WTC11 (cell line): ENCODE data around the gene C1QTNF6. TPM values are rescaled to one million over a fixed set of nuclear protein-coding genes. Genes with fewer than 3 reads are reported as not detected.

Experiments used
- ATAC-seq: fragments of 200-7000 bp; cut with Tn5 transposase; 2 replicates; pipeline ENCODE4 v1.10.0; 2021; ENCODE audit warnings: mild to moderate bottlenecking, moderate library complexity
- CTCF ChIA-PET: fragments of 300-600 bp; sonication (Branson Sonifier 250); formaldehyde crosslinking; loops from one replicate; lab custom pipeline; 2021; ENCODE audit warnings: antibody characterized with exemption; lab: Charles Lee
- POLR2A ChIA-PET: fragments of 350-600 bp; sonication (Branson Sonifier 250); formaldehyde crosslinking; loops from one replicate; lab custom pipeline; 2021; ENCODE audit warnings: antibody characterized with exemption; lab: Charles Lee
- DNase-seq: peaks from one replicate; pipeline ENCODE4 v3.0.0; 2021; ENCODE audit warnings: low spot score
- H3K27ac Mint-ChIP-seq: 2 replicates; pipeline ENCODE4 v1.8.0; 2021; ENCODE audit warnings: mixed read lengths
- H3K27me3 Mint-ChIP-seq: 2 replicates; pipeline ENCODE4 v1.8.0; 2021; ENCODE audit warnings: low read depth, mild to moderate bottlenecking, moderate library complexity, mixed read lengths
- H3K36me3 Mint-ChIP-seq: 2 replicates; pipeline ENCODE4 v1.8.0; 2021; ENCODE audit warnings: mixed read lengths
- H3K4me1 Mint-ChIP-seq: 2 replicates; pipeline ENCODE4 v1.8.0; 2022; ENCODE audit warnings: mixed read lengths
- H3K4me3 Mint-ChIP-seq: 2 replicates; pipeline ENCODE4 v1.8.0; 2021; ENCODE audit warnings: mild to moderate bottlenecking, moderate library complexity, mixed read lengths
- H3K9me3 Mint-ChIP-seq: 2 replicates; pipeline ENCODE4 v1.8.0; 2021; ENCODE audit warnings: mixed read lengths
- CBFB ChIP-seq: sonication (generic); formaldehyde crosslinking; IDR thresholded peaks from 2 replicates; pipeline ENCODE4 v1.8.1; 2022; ENCODE audit warnings: mild to moderate bottlenecking, low read depth, missing genetic modification reagents
- EMX1 ChIP-seq: fragments of 250-450 bp; sonication (Bioruptor Pico); IDR thresholded peaks from 2 replicates; pipeline ENCODE4 v1.8.0; 2021; ENCODE audit warnings: mild to moderate bottlenecking
- ETV6 ChIP-seq: sonication (generic); formaldehyde crosslinking; IDR thresholded peaks from 2 replicates; pipeline ENCODE4 v1.8.1; 2022; ENCODE audit warnings: mild to moderate bottlenecking, missing genetic modification reagents
- FOXJ3 ChIP-seq: sonication (generic); formaldehyde crosslinking; IDR thresholded peaks from 2 replicates; pipeline ENCODE4 v1.9.0; 2021; ENCODE audit warnings: missing genetic modification reagents, mild to moderate bottlenecking, borderline replicate concordance
- IRF2 ChIP-seq: sonication (generic); formaldehyde crosslinking; IDR thresholded peaks from 2 replicates; pipeline ENCODE4 v1.8.0; 2022; ENCODE audit warnings: low read depth, missing genetic modification reagents, borderline replicate concordance
- KAT7 ChIP-seq: sonication (generic); formaldehyde crosslinking; IDR thresholded peaks from 2 replicates; pipeline ENCODE4 v1.8.1; 2023; ENCODE audit warnings: missing genetic modification reagents, mild to moderate bottlenecking, borderline replicate concordance
- NFE2L1 ChIP-seq: sonication (generic); formaldehyde crosslinking; IDR thresholded peaks from 2 replicates; pipeline ENCODE4 v1.8.1; 2023; ENCODE audit warnings: missing genetic modification reagents
- NFYB ChIP-seq: sonication (generic); formaldehyde crosslinking; conservative IDR thresholded peaks from 2 replicates; pipeline ENCODE4 v1.8.0; 2022; ENCODE audit warnings: low read depth, missing genetic modification reagents
- NR2C2 ChIP-seq: sonication (generic); formaldehyde crosslinking; IDR thresholded peaks from 2 replicates; pipeline ENCODE4 v1.8.0; 2022; ENCODE audit warnings: mild to moderate bottlenecking, missing genetic modification reagents
- NR3C1 ChIP-seq: sonication (generic); formaldehyde crosslinking; conservative IDR thresholded peaks from 2 replicates; pipeline ENCODE4 v1.8.1; 2023; ENCODE audit warnings: low read depth, mild to moderate bottlenecking, missing genetic modification reagents
- PRRX2 ChIP-seq: fragments of 250-450 bp; sonication (Bioruptor Pico); IDR thresholded peaks from 2 replicates; pipeline ENCODE4 v1.8.0; 2021; ENCODE audit warnings: mild to moderate bottlenecking
- SP1 ChIP-seq: sonication (generic); formaldehyde crosslinking; conservative IDR thresholded peaks from 2 replicates; pipeline ENCODE4 v1.8.1; 2022; ENCODE audit warnings: missing genetic modification reagents
- TEAD1 ChIP-seq: sonication (generic); formaldehyde crosslinking; IDR thresholded peaks from 2 replicates; pipeline ENCODE4 v1.8.0; 2022; ENCODE audit warnings: mild to moderate bottlenecking, missing genetic modification reagents
- ZBTB21 ChIP-seq: sonication (generic); formaldehyde crosslinking; IDR thresholded peaks from 2 replicates; pipeline ENCODE4 v1.8.1; 2023; ENCODE audit warnings: mild to moderate bottlenecking, missing genetic modification reagents, borderline replicate concordance
- ZNF232 ChIP-seq: sonication (generic); formaldehyde crosslinking; IDR thresholded peaks from 2 replicates; pipeline ENCODE4 v1.8.0; 2022; ENCODE audit warnings: mild to moderate bottlenecking, missing genetic modification reagents
- ZNF317 ChIP-seq: sonication (generic); formaldehyde crosslinking; IDR thresholded peaks from 2 replicates; pipeline ENCODE4 v1.8.1; 2023; ENCODE audit warnings: low read depth, mild to moderate bottlenecking, moderate library complexity, missing genetic modification reagents, borderline replicate concordance
- ZNF671 ChIP-seq: fragments of 250-450 bp; sonication (Bioruptor Pico); IDR thresholded peaks from 2 replicates; pipeline ENCODE4 v1.8.0; 2021; ENCODE audit warnings: mild to moderate bottlenecking
- total RNA-seq: library from RNA; stranded (reverse); gene quantifications from 3 replicates; pipeline ENCODE4 v1.2.3, GENCODE V29; 2021
- TF ChIP-seq, protein P1 (sequence below): sonication (generic); formaldehyde crosslinking; IDR thresholded peaks from 2 replicates; pipeline ENCODE4 v1.8.0; 2022; ENCODE audit warnings: mild to moderate bottlenecking, missing genetic modification reagents
- TF ChIP-seq, protein P2 (sequence below): sonication (generic); formaldehyde crosslinking; IDR thresholded peaks from 2 replicates; pipeline ENCODE4 v1.8.1; 2022; ENCODE audit warnings: mild to moderate bottlenecking, moderate library complexity, missing genetic modification reagents
- TF ChIP-seq, protein P3 (sequence below): sonication (generic); formaldehyde crosslinking; IDR thresholded peaks from 2 replicates; pipeline ENCODE4 v1.8.0; 2023; ENCODE audit warnings: mild to moderate bottlenecking, missing genetic modification reagents
- TF ChIP-seq, protein P4 (sequence below): sonication (generic); formaldehyde crosslinking; conservative IDR thresholded peaks from 2 replicates; pipeline ENCODE4 v1.8.1; 2022; ENCODE audit warnings: mild to moderate bottlenecking, missing genetic modification reagents
- TF ChIP-seq, protein P5 (sequence below): fragments of 250-450 bp; sonication (Bioruptor Pico); IDR thresholded peaks from 2 replicates; pipeline ENCODE4 v2.1.2; 2022; ENCODE audit warnings: mild to moderate bottlenecking, moderate library complexity
- TF ChIP-seq, protein P6 (sequence below): sonication (generic); formaldehyde crosslinking; conservative IDR thresholded peaks from 2 replicates; pipeline ENCODE4 v1.8.1; 2023; ENCODE audit warnings: mild to moderate bottlenecking, low read depth, missing genetic modification reagents, moderate library complexity
- TF ChIP-seq, protein P7 (sequence below): sonication (generic); formaldehyde crosslinking; IDR thresholded peaks from 2 replicates; pipeline ENCODE4 v1.8.0; 2023; ENCODE audit warnings: missing genetic modification reagents, mild to moderate bottlenecking, borderline replicate concordance

The C1QTNF6 gene
- total RNA-seq, 1 experiment from 2014 or later, result 5.9 TPM

DNA sequence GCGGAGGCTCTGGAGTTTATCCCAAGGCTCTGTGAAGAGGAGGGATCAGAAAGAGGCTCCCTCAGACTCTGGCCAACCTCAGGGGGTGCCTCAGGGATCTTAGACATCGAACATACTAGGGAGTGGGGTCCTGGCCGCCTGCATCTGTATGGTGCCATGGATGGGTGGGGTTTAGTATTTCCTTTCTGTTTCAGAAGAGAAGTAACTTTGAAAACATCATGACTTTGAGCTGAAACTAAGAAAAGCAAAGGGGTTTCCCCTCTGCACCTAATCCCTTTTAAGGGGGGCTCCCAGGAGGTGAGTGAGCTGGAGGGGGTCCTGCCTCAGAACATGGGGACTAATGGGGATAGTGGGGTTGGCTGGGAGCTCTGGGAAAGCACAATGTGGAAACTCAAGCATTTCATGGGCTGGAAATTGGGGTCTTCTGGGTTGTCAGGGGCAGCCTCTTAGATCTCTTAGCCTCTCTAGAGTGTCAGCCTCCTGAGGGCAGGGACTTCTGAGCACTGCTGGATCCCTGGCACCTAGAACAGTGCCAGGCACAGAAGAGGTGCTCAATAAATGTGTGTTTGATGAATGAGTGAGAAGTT is 36.0 kb upstream of the C1QTNF6 start:
- ATAC-seq, result no peak
- POLR2A ChIA-PET, result no interaction called here
- no peak for DNase-seq
- no peak for TF ChIP-seq NR3C1
- no peak for TF ChIP-seq ZNF317
- no peak for TF ChIP-seq ZNF232 (CRISPR knock-in tag)
- no peak for TF ChIP-seq IRF2 (CRISPR knock-in tag)
- TF ChIP-seq ZBTB21 (CRISPR knock-in tag), result no peak
- no peak for TF ChIP-seq ETV6 (CRISPR knock-in tag)
- TF ChIP-seq SP1, result no peak
- no peak for TF ChIP-seq KAT7 (CRISPR knock-in tag)
- TF ChIP-seq EMX1, result no peak
- TF ChIP-seq NFE2L1 (CRISPR knock-in tag), result no peak
- TF ChIP-seq, protein P1, sequence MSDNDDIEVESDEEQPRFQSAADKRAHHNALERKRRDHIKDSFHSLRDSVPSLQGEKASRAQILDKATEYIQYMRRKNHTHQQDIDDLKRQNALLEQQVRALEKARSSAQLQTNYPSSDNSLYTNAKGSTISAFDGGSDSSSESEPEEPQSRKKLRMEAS (CRISPR knock-in tag), result no peak
- TF ChIP-seq, protein P2, sequence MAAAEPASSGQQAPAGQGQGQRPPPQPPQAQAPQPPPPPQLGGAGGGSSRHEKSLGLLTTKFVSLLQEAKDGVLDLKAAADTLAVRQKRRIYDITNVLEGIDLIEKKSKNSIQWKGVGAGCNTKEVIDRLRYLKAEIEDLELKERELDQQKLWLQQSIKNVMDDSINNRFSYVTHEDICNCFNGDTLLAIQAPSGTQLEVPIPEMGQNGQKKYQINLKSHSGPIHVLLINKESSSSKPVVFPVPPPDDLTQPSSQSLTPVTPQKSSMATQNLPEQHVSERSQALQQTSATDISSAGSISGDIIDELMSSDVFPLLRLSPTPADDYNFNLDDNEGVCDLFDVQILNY (CRISPR knock-in tag), result no peak
- TF ChIP-seq NR2C2 (CRISPR knock-in tag), result no peak
- Mint-ChIP-seq H3K36me3 (no peaks in the 10 kb centered on the region), H3K9me3 (peaks cover 12% of the 10 kb centered on the region), H3K4me1 (peaks cover 5% of the 10 kb centered on the region), H3K27ac (no peak overlapping the region), H3K27me3 (peaks cover 16% of the 10 kb centered on the region), H3K4me3 (no peak overlapping the region)
- CTCF ChIA-PET, result no interaction called here

DNA sequence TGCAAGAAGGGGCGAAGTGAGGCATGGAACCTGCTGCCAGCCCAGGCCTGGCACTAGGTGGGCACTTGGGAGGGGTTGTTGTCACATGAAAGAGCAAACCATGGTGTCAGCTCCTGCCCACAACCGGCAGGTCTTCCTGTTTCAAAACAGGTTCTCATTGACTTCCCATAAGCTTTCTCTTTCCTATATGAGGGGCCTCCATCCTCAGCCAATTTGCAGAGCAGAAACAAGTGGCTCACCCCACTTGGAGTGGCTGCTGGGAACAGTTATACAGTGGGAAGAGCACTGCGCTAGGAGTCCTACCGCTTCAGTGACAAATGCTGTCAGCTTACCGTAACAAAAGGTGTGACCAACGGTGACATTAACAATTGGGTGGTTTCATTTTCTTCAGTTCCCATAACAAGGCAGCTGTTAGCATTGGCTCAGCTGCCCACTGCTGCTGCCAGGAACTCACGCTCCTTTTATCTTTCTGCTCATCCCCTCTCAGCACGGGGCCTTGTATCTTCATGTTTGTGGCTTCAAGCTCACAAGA is 34.5 kb upstream of the C1QTNF6 start:
- Mint-ChIP-seq H3K4me3 (no peak overlapping the region), H3K27me3 (peaks cover 17% of the 10 kb centered on the region), H3K27ac (no peak overlapping the region), H3K9me3 (peaks cover 12% of the 10 kb centered on the region), H3K4me1 (peaks cover 5% of the 10 kb centered on the region), H3K36me3 (no peaks in the 10 kb centered on the region)
- ChIA-PET POLR2A (no interaction called here), CTCF (interaction anchor here (0.6 to 1.2 kb wide), 3 partner anchors 31 to 38 kb away, joined by 3 to 4 read pairs (median 3); no protein-coding TSS in a partner anchor)
- DNase-seq (no peak), ATAC-seq (no peak)
- TF ChIP-seq, protein P3, sequence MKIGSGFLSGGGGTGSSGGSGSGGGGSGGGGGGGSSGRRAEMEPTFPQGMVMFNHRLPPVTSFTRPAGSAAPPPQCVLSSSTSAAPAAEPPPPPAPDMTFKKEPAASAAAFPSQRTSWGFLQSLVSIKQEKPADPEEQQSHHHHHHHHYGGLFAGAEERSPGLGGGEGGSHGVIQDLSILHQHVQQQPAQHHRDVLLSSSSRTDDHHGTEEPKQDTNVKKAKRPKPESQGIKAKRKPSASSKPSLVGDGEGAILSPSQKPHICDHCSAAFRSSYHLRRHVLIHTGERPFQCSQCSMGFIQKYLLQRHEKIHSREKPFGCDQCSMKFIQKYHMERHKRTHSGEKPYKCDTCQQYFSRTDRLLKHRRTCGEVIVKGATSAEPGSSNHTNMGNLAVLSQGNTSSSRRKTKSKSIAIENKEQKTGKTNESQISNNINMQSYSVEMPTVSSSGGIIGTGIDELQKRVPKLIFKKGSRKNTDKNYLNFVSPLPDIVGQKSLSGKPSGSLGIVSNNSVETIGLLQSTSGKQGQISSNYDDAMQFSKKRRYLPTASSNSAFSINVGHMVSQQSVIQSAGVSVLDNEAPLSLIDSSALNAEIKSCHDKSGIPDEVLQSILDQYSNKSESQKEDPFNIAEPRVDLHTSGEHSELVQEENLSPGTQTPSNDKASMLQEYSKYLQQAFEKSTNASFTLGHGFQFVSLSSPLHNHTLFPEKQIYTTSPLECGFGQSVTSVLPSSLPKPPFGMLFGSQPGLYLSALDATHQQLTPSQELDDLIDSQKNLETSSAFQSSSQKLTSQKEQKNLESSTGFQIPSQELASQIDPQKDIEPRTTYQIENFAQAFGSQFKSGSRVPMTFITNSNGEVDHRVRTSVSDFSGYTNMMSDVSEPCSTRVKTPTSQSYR (CRISPR knock-in tag), result no peak
- TF ChIP-seq EMX1, result no peak
- TF ChIP-seq ZNF671 (CRISPR knock-in tag), result no peak
- no peak for TF ChIP-seq CBFB (CRISPR knock-in tag)
- TF ChIP-seq NFYB (CRISPR knock-in tag), result no peak
- no peak for TF ChIP-seq NR2C2 (CRISPR knock-in tag)
- TF ChIP-seq, protein P4, sequence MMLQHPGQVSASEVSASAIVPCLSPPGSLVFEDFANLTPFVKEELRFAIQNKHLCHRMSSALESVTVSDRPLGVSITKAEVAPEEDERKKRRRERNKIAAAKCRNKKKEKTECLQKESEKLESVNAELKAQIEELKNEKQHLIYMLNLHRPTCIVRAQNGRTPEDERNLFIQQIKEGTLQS, result no peak
- TF ChIP-seq, protein P5, sequence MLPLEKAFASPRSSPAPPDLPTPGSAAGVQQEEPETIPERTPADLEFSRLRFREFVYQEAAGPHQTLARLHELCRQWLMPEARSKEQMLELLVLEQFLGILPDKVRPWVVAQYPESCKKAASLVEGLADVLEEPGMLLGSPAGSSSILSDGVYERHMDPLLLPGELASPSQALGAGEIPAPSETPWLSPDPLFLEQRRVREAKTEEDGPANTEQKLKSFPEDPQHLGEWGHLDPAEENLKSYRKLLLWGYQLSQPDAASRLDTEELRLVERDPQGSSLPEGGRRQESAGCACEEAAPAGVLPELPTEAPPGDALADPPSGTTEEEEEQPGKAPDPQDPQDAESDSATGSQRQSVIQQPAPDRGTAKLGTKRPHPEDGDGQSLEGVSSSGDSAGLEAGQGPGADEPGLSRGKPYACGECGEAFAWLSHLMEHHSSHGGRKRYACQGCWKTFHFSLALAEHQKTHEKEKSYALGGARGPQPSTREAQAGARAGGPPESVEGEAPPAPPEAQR, result no peak
- no peak for TF ChIP-seq TEAD1 (CRISPR knock-in tag)
- TF ChIP-seq, protein P6, sequence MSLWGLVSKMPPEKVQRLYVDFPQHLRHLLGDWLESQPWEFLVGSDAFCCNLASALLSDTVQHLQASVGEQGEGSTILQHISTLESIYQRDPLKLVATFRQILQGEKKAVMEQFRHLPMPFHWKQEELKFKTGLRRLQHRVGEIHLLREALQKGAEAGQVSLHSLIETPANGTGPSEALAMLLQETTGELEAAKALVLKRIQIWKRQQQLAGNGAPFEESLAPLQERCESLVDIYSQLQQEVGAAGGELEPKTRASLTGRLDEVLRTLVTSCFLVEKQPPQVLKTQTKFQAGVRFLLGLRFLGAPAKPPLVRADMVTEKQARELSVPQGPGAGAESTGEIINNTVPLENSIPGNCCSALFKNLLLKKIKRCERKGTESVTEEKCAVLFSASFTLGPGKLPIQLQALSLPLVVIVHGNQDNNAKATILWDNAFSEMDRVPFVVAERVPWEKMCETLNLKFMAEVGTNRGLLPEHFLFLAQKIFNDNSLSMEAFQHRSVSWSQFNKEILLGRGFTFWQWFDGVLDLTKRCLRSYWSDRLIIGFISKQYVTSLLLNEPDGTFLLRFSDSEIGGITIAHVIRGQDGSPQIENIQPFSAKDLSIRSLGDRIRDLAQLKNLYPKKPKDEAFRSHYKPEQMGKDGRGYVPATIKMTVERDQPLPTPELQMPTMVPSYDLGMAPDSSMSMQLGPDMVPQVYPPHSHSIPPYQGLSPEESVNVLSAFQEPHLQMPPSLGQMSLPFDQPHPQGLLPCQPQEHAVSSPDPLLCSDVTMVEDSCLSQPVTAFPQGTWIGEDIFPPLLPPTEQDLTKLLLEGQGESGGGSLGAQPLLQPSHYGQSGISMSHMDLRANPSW (CRISPR knock-in tag), result no peak
- TF ChIP-seq, protein P7, sequence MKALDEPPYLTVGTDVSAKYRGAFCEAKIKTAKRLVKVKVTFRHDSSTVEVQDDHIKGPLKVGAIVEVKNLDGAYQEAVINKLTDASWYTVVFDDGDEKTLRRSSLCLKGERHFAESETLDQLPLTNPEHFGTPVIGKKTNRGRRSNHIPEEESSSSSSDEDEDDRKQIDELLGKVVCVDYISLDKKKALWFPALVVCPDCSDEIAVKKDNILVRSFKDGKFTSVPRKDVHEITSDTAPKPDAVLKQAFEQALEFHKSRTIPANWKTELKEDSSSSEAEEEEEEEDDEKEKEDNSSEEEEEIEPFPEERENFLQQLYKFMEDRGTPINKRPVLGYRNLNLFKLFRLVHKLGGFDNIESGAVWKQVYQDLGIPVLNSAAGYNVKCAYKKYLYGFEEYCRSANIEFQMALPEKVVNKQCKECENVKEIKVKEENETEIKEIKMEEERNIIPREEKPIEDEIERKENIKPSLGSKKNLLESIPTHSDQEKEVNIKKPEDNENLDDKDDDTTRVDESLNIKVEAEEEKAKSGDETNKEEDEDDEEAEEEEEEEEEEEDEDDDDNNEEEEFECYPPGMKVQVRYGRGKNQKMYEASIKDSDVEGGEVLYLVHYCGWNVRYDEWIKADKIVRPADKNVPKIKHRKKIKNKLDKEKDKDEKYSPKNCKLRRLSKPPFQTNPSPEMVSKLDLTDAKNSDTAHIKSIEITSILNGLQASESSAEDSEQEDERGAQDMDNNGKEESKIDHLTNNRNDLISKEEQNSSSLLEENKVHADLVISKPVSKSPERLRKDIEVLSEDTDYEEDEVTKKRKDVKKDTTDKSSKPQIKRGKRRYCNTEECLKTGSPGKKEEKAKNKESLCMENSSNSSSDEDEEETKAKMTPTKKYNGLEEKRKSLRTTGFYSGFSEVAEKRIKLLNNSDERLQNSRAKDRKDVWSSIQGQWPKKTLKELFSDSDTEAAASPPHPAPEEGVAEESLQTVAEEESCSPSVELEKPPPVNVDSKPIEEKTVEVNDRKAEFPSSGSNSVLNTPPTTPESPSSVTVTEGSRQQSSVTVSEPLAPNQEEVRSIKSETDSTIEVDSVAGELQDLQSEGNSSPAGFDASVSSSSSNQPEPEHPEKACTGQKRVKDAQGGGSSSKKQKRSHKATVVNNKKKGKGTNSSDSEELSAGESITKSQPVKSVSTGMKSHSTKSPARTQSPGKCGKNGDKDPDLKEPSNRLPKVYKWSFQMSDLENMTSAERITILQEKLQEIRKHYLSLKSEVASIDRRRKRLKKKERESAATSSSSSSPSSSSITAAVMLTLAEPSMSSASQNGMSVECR, result no peak
- no peak for TF ChIP-seq PRRX2 (CRISPR knock-in tag)
- TF ChIP-seq FOXJ3 (CRISPR knock-in tag), result no peak
